K562 (cell line): Measurements from ENCODE around the gene TOR1A. TPM values are rescaled to one million over a fixed set of nuclear protein-coding genes. Genes with fewer than 3 reads are reported as not detected.

ENCODE experiments used
- ATAC-seq: fragments of 200-7000 bp; cut with Tn5 transposase; 3 replicates; pipeline ENCODE4 v1.9.1; 2020; ENCODE audit warnings: moderate library complexity
- BruUV-seq: library from RNA; stranded (reverse); fragments of 400-500 nt; replicated peaks from 2 replicates; lab custom pipeline; 2021; lab: Mats Ljungman, UMichigan
- CTCF ChIA-PET: fragments of 300-600 bp; formaldehyde crosslinking; extraction: SDS; loops from one replicate; lab custom pipeline; 2021; ENCODE audit warnings: low intra/inter-chr PET ratio; lab: Yijun Ruan, JAX
- POLR2A ChIA-PET: fragments of 300-600, 350-650 bp; sonication (Branson Sonifier 250); formaldehyde crosslinking; extraction: SDS; loops from one replicate; lab custom pipeline; 2021; ENCODE audit warnings: antibody characterized with exemption, inconsistent platforms; lab: Yijun Ruan, JAX
- DNase-seq, 4 experiments: peaks; one replicate each; pipeline versions ENCODE4 v3.0.0 to v3.0.0-alpha.2; 2011 to 2018; ENCODE audit warnings: low spot score in 3 of 4, mixed read lengths in 3 of 4; ENCODE audit errors: extremely low read depth in 1 of 4
- FAIRE-seq: peaks from 2 replicates; lab custom pipeline; 2011; peaks lifted over from hg19 to GRCh38; lab: Jason Lieb, UNC
- H2AFZ ChIP-seq: 2 replicates; pipeline ENCODE4 v1.6.0; 2011; ENCODE audit warnings: low read depth, low read length, control low read depth, inconsistent platforms
- H3K27ac ChIP-seq: fragments of 200-600 bp; 3 replicates; pipeline ENCODE4 v1.8.0; 2011; ENCODE audit warnings: low read depth, mild to moderate bottlenecking, control low read depth, inconsistent platforms, low read length, moderate library complexity, mixed read lengths; ENCODE audit errors: extremely low read depth
- H3K27me3 ChIP-seq, 2 experiments: fragments of 300-600 bp in 1 of 2; 2 replicates in 1 of 2; 3 replicates in 1 of 2; pipeline versions ENCODE4 v1.6.0 to v1.8.0; 2011; ENCODE audit warnings: inconsistent platforms in 2 of 2, low read length in 2 of 2, mild to moderate bottlenecking in 1 of 2, mixed read lengths in 1 of 2, moderate library complexity in 1 of 2; ENCODE audit not compliant: control insufficient read depth in 2 of 2, insufficient read depth in 2 of 2
- H3K36me3 ChIP-seq: fragments of 300-600 bp; 3 replicates; pipeline ENCODE4 v1.8.0; 2011; ENCODE audit warnings: mild to moderate bottlenecking, low read length, inconsistent platforms; ENCODE audit not compliant: control insufficient read depth, insufficient read depth
- H3K4me1 ChIP-seq, 2 experiments: fragments of 200-600 bp in 1 of 2; replicated peaks in 1 of 2; 2 replicates in 1 of 2; 3 replicates in 1 of 2; pipeline versions ENCODE4 v1.5.1 to v1.8.0; 2011; ENCODE audit warnings: inconsistent platforms in 2 of 2, low read length in 2 of 2, mild to moderate bottlenecking in 1 of 2, mixed read lengths in 1 of 2, moderate library complexity in 1 of 2; ENCODE audit not compliant: control insufficient read depth in 2 of 2, insufficient read depth in 2 of 2
- H3K4me2 ChIP-seq: 2 replicates; pipeline ENCODE4 v1.6.1; 2011; ENCODE audit warnings: low read length, control low read depth, inconsistent platforms, mixed read lengths; ENCODE audit not compliant: insufficient read depth
- H3K4me3 ChIP-seq: fragments of 200-600 bp; sonication (generic), shearing (Covaris generic); 2 replicates; pipeline ENCODE4 v1.5.1; 2016; ENCODE audit warnings: control low read depth, inconsistent platforms
- H3K79me2 ChIP-seq: fragments of 200-600 bp; 3 replicates; pipeline ENCODE4 v1.8.0; 2011; ENCODE audit warnings: low read length, inconsistent platforms; ENCODE audit not compliant: control insufficient read depth, insufficient read depth
- H3K9ac ChIP-seq, 2 experiments: 2 replicates each; pipeline versions ENCODE4 v1.6.0 to v1.6.1; 2011; ENCODE audit warnings: low read depth in 2 of 2, low read length in 2 of 2, control low read depth in 1 of 2, inconsistent platforms in 1 of 2, mild to moderate bottlenecking in 1 of 2, mixed read lengths in 1 of 2; ENCODE audit not compliant: insufficient read depth in 1 of 2
- H3K9me1 ChIP-seq: one replicate; pipeline ENCODE4 v1.6.0; 2011; ENCODE audit warnings: inconsistent platforms, mild to moderate bottlenecking, low read length, moderate library complexity; ENCODE audit not compliant: control insufficient read depth, insufficient read depth
- H3K9me3 ChIP-seq: replicated peaks from 2 replicates; pipeline ENCODE4 v1.5.1; 2011; ENCODE audit warnings: low read depth, low read length, inconsistent platforms; ENCODE audit not compliant: control insufficient read depth, insufficient read depth
- H4K20me1 ChIP-seq: replicated peaks from 2 replicates; pipeline ENCODE4 v1.6.1; 2011; ENCODE audit warnings: low read length, inconsistent platforms, mixed read lengths; ENCODE audit not compliant: control insufficient read depth, insufficient read depth
- ARNT ChIP-seq, 2 experiments: fragments of 450-650 bp; IDR thresholded peaks; 2 replicates each; pipeline ENCODE4 v1.6.1; 2016; ENCODE audit warnings: mild to moderate bottlenecking in 1 of 2
- ATF1 ChIP-seq, 2 experiments: fragments of 450-650 bp in 1 of 2; IDR thresholded peaks; 2 replicates each; pipeline ENCODE4 v1.6.1; 2016; ENCODE audit warnings: missing compliant biosample characterization in 1 of 2, missing genetic modification characterization in 1 of 2
- BCOR ChIP-seq: fragments of 450-650 bp; IDR thresholded peaks from 2 replicates; pipeline ENCODE4 v1.6.1; 2016
- CBFA2T3 ChIP-seq: fragments of 450-650 bp; IDR thresholded peaks from 2 replicates; pipeline ENCODE4 v1.6.1; 2017
- CBFB ChIP-seq: sonication (generic); formaldehyde crosslinking; IDR thresholded peaks from 2 replicates; pipeline ENCODE4 v1.4.0; 2020; ENCODE audit warnings: mild to moderate bottlenecking, missing genetic modification reagents
- COPS2 ChIP-seq: fragments of 450-650 bp; conservative IDR thresholded peaks from 2 replicates; pipeline ENCODE4 v1.6.1; 2016; ENCODE audit warnings: mild to moderate bottlenecking, moderate library complexity
- CREB1 ChIP-seq, 2 experiments: sonication (generic) in 1 of 2; formaldehyde crosslinking in 1 of 2; IDR thresholded peaks; 2 replicates each; pipeline versions ENCODE4 v1.6.1 to v1.8.0; 2012 to 2022; ENCODE audit warnings: inconsistent platforms in 1 of 2, mild to moderate bottlenecking in 1 of 2, missing genetic modification reagents in 1 of 2, moderate library complexity in 1 of 2
- CXXC5 ChIP-seq: fragments of 250-450 bp; sonication (Bioruptor Pico); IDR thresholded peaks from 2 replicates; pipeline ENCODE4 v1.8.0; 2022; ENCODE audit warnings: inconsistent platforms, mild to moderate bottlenecking, moderate library complexity
- DMBX1 ChIP-seq: fragments of 250-450 bp; sonication (Bioruptor Pico); IDR thresholded peaks from 2 replicates; pipeline ENCODE4 v1.8.0; 2022; ENCODE audit warnings: inconsistent platforms, mild to moderate bottlenecking, moderate library complexity, borderline replicate concordance
- HCFC1 ChIP-seq: IDR thresholded peaks from 2 replicates; pipeline ENCODE4 v1.6.1; 2012; ENCODE audit warnings: low read depth, low read length, improper control_type of control experiment
- KLF1 ChIP-seq: fragments of 450-650 bp; IDR thresholded peaks from 2 replicates; pipeline ENCODE4 v1.6.1; 2016; ENCODE audit warnings: missing genetic modification characterization, missing compliant biosample characterization
- MEF2D ChIP-seq: conservative IDR thresholded peaks from 2 replicates; pipeline ENCODE4 v1.6.1; 2016; ENCODE audit warnings: low read depth, missing genetic modification characterization, missing compliant biosample characterization
- NFIX ChIP-seq: fragments of 250-450 bp; sonication (Bioruptor Pico); IDR thresholded peaks from 2 replicates; pipeline ENCODE4 v1.4.0; 2020; ENCODE audit warnings: low read depth, mild to moderate bottlenecking, moderate library complexity
- RBBP5 ChIP-seq: fragments of 200-600 bp; sonication (generic); IDR thresholded peaks from 2 replicates; pipeline ENCODE4 v1.6.1; 2012; ENCODE audit warnings: borderline replicate concordance, mild to moderate bottlenecking, low read length, control low read depth, inconsistent platforms; ENCODE audit not compliant: insufficient read depth, poor library complexity, severe bottlenecking
- ZNF197 ChIP-seq: fragments of 200-800 bp; sonication (Bioruptor generic); IDR thresholded peaks from 2 replicates; pipeline ENCODE4 v1.6.1; 2016; ENCODE audit warnings: low read depth, missing genetic modification characterization, missing compliant biosample characterization
- WGBS: fragments of 100-300 bp; shearing (Covaris generic); methylation state at CpG from one replicate; pipeline ENCODE4 v1.1.6; 2016; ENCODE audit warnings: low coverage, mixed read lengths; ENCODE audit not compliant: insufficient coverage; ENCODE audit errors: missing lambda C conversion rate; 5-methylcytosine and 5-hydroxymethylcytosine counted together
- in situ Hi-C: fragments of 300-500 bp; cut with MboI; formaldehyde crosslinking; loops from 4 replicates; pipeline ENCODE4 v1.15.0; 2018; ENCODE audit warnings: inconsistent platforms, mixed read lengths
- intact Hi-C: fragments of 100-400 bp; cut with micrococcal nuclease; formaldehyde crosslinking; loops from 2 replicates; pipeline ENCODE4 v1.14.2; 2022
- polyA plus RNA-seq, 8 experiments: library from polyadenylated mRNA; depleted of rRNA in 4 of 8; stranded (reverse) in 5 of 8; unstranded in 3 of 8; fragments of >200 nt; fragmentation: Nextera tagmentation in 2 of 8; fragmentation: Illumina TruSeq in 1 of 8; extraction: Ambion mirVana in 2 of 8; extraction: Trizol in 1 of 8; gene quantifications; 2 replicates each; pipeline versions ENCODE4 v1.2.1 to v1.2.3, GENCODE V29; 2011 to 2014; ENCODE audit warnings: inconsistent platforms in 1 of 8, missing spikeins in 1 of 8
- total RNA-seq, 7 experiments: library from RNA; depleted of rRNA in 6 of 7; stranded (reverse); fragments of >200 nt in 6 of 7; fragmentation: Illumina TruSeq in 2 of 7; extraction: Trizol in 2 of 7; gene quantifications; 2 replicates each; pipeline versions ENCODE4 v1.2.1 to v1.2.3, GENCODE V29; 2011 to 2021; ENCODE audit warnings: low replicate concordance in 1 of 7
- TF ChIP-seq, protein P1 (sequence below): fragments of 250-450 bp; sonication (Bioruptor Pico); IDR thresholded peaks from 2 replicates; pipeline ENCODE4 v1.4.0; 2020
- TF ChIP-seq, protein P2 (sequence below): sonication (generic); formaldehyde crosslinking; IDR thresholded peaks from 2 replicates; pipeline ENCODE4 v1.9.0; 2022; ENCODE audit warnings: mild to moderate bottlenecking, missing genetic modification reagents
- TF ChIP-seq, protein P3 (sequence below): fragments of 250-450 bp; sonication (Bioruptor Pico); IDR thresholded peaks from 2 replicates; pipeline ENCODE4 v1.6.1; 2021; ENCODE audit warnings: mild to moderate bottlenecking
- TF ChIP-seq, protein P4 (sequence below): fragments of 250-450 bp; sonication (Bioruptor Pico); IDR thresholded peaks from 2 replicates; pipeline ENCODE4 v1.8.0; 2022; ENCODE audit warnings: moderate library complexity, mild to moderate bottlenecking, inconsistent platforms

TOR1A gene
- total and polyA plus RNA-seq, 9 of the 15 experiments (the other 6 are each of a cell fraction or from before 2014, with no cell fraction given), result 4.5 to 85.8 (median 51.3) TPM

DNA sequence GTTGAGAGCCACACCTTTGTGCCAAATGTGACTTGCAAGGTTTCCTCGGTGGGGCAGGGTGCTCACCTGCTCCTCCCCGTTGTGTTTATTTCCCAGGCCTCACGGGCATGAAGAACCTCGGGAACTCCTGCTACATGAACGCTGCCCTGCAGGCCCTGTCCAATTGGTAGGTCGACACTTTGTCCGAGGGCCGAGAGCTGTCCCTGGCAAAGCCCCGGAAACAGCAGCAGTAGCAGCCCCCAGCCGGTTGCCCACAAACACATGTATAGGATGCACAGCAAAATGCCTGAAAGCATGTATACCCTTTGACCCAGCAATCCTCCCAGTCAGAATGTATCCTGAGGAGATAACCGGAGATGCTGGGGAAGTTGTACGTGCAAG lies 37.5 kb upstream of the TOR1A start:
- ATAC-seq (no peak), DNase-seq (no peak), FAIRE-seq (peak; percentile 6)
- Histone ChIP-seq H3K9me3 (no peaks in the 10 kb centered on the region), H3K79me2 (peaks cover 52% of the 10 kb centered on the region), H3K27me3 (no peaks in the 10 kb centered on the region), H2AFZ (no peak overlapping the region), H3K4me2 (peak overlapping the region; percentile 3), H3K4me1 (peaks cover 74 to 80% of the 10 kb centered on the region in 2 experiments), H3K9me1 (peaks cover 4% of the 10 kb centered on the region), H3K9ac (peak overlapping the region; percentile 11 to 71; a peak in 2 of 4 replicates), H4K20me1 (no peaks in the 10 kb centered on the region), H3K4me3 (no peak overlapping the region), H3K27ac (peak overlapping the region; percentile 93), H3K36me3 (peaks cover 82% of the 10 kb centered on the region)
- 78% methylated on average over 11 of the region's 12 CpGs for WGBS
- ChIA-PET CTCF (no interaction called here), POLR2A (interaction anchor here (0.7 to 9.4 kb wide), 10 partner anchors 11 to 179 kb away, joined by 3 to 91 read pairs (median 4); no protein-coding TSS in a partner anchor)
- no TSS peak for BruUV-seq
- intact Hi-C loops, result no loop called here
- in situ Hi-C loops, result no loop called here
- TF ChIP-seq NFIX (CRISPR knock-in tag), result no peak
- no peak for TF ChIP-seq CBFB
- TF ChIP-seq COPS2, result no peak
- no peak for TF ChIP-seq ARNT (IDR thresholded peaks at IDR 0.05)
- 0 out of 2 replicates have a peak, but pooled peaks have one; percentile 5 for TF ChIP-seq CXXC5 (CRISPR knock-in tag)
- 0 out of 2 replicates have a peak, but pooled peaks have one; percentile 38 for TF ChIP-seq ZNF197
- TF ChIP-seq DMBX1 (CRISPR knock-in tag), result peak; percentile 77; the same call in 1 of the 2 replicates
- TF ChIP-seq, protein P1, sequence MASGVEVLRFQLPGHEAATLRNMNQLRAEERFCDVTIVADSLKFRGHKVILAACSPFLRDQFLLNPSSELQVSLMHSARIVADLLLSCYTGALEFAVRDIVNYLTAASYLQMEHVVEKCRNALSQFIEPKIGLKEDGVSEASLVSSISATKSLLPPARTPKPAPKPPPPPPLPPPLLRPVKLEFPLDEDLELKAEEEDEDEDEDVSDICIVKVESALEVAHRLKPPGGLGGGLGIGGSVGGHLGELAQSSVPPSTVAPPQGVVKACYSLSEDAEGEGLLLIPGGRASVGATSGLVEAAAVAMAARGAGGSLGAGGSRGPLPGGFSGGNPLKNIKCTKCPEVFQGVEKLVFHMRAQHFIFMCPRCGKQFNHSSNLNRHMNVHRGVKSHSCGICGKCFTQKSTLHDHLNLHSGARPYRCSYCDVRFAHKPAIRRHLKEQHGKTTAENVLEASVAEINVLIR (CRISPR knock-in tag), result no peak
- 0 out of 2 replicates have a peak, but pooled peaks have one; percentile 11 for TF ChIP-seq HCFC1
- 0 out of 2 replicates have a peak, but pooled peaks have one; percentile 30 for TF ChIP-seq KLF1 (tag)
- no peak for TF ChIP-seq MEF2D (tag)
- TF ChIP-seq CREB1 (IDR thresholded peaks at IDR 0.05), result 0 out of 2 replicates have a peak, but pooled peaks have one; percentile 10
- no peak for TF ChIP-seq CREB1 (CRISPR knock-in tag; IDR thresholded peaks at IDR 0.05)
- no peak for TF ChIP-seq RBBP5
- TF ChIP-seq, protein P2, sequence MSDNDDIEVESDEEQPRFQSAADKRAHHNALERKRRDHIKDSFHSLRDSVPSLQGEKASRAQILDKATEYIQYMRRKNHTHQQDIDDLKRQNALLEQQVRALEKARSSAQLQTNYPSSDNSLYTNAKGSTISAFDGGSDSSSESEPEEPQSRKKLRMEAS, result no peak
- no peak for TF ChIP-seq CBFA2T3
- TF ChIP-seq, protein P3, sequence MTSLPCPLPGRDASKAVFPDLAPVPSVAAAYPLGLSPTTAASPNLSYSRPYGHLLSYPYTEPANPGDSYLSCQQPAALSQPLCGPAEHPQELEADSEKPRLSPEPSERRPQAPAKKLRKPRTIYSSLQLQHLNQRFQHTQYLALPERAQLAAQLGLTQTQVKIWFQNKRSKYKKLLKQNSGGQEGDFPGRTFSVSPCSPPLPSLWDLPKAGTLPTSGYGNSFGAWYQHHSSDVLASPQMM (CRISPR knock-in tag), result no peak
- no peak for TF ChIP-seq BCOR
- TF ChIP-seq ATF1 (CRISPR knock-in tag; IDR thresholded peaks at IDR 0.05), result no peak
- no peak for TF ChIP-seq ATF1 (tag; IDR thresholded peaks at IDR 0.05)
- TF ChIP-seq, protein P4, sequence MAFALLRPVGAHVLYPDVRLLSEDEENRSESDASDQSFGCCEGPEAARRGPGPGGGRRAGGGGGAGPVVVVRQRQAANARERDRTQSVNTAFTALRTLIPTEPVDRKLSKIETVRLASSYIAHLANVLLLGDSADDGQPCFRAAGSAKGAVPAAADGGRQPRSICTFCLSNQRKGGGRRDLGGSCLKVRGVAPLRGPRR (CRISPR knock-in tag), result no peak
